ENCODE data around the gene ZYG11B.
"Not testable (repeated sequence)": the region's sequence is repeated elsewhere in the genome, so short reads cannot be mapped to it uniquely, and the experiment has no call there.

The ZYG11B gene

GRCh38 chr1:52726265-52727113 is at the start of gene ZYG11B:
Gene ZYG11B (plus strand): TSS chr1:52726453. CDS start chr1:52726654, 201 bp downstream.
- DNase-seq (ENCODE audit: low read depth): peak; percentile 67

GRCh38 chr1:52677076-52677806 is 49.0 kb upstream of the ZYG11B start:
- peak; percentile 78 for DNase-seq (ENCODE audit: low read depth)

- no peak for DNase-seq (ENCODE audit: low read depth)
Observed at GRCh38 chr1:52679048-52679447, 47.2 kb upstream of the ZYG11B start.

- no peak for DNase-seq (ENCODE audit: low read depth)
Observed at GRCh38 chr1:52679498-52679897, 46.8 kb upstream of the ZYG11B start.

DNA sequence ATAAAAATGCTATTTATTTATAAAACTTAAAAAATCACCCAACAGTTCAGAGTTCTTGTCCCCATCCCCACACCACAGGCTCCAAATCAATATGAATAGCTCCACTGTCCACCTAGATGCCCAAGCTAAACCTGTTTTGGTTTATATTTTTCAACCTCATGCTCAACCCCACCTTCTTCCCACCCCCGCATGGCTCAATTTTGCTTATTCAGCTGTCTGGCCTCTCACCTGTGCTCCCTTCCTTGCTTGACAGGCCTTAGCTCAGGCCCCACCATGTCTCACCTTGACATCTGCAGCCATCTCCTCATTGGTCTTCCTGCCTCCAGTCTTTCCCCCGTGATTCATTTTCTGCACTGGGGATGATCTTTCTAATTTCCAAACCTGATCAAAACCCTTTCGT is 45.9 kb upstream of the ZYG11B start:
- DNase-seq (ENCODE audit: low read depth): no peak

- no peak for DNase-seq (ENCODE audit: low read depth)
Observed at GRCh38 chr1:52681136-52681535, 45.1 kb upstream of the ZYG11B start.

DNA sequence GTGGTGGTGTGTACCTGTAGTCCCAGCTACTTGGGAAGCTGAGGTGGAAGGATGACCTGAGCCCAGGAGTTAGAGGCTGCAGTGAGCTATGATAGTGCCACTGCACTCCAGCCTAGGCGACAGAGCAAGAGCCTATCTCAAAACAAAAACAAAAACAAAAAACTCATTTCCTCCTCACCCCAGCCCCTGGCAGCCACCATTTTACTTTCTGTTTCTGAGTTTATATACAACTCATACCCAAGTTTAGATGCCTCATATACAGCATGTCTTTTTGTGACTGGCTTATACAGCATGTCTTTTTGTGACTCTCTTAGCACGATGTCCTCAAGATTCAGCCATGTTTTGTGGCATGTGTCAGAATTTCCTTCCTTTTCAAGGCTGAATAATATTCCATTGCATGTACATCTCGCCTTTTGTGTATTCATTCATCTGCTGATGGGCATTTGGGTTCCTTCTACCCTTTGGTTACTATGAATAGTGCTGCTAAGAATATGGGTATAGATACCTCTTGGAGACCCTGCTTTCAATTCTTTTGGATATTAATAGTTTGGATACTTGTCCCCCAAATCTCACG is 42.8 kb upstream of the ZYG11B start:
- no peak for DNase-seq (ENCODE audit: low read depth)

DNA sequence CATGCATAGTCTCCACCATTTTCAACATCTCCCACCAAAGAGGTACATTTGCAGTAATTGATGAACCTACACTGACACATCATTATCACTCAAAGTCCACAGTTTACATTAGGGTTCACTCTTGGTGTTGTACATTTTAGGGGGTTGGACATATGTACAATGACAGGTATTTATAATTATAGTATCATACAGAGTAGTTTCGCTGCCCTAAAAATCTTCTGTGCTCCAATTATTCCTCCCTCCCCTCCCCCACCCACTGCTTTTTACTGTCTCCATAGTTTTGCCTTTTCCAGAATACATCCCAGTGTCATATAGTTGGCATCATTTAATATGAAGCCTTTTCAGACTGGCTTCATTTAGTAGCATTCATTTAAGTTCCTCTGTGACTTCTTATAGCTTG is 41.7 kb upstream of the ZYG11B start:
- DNase-seq (ENCODE audit: low read depth): no peak

GRCh38 chr1:52686261-52686751 is 39.9 kb upstream of the ZYG11B start:
- DNase-seq (ENCODE audit: low read depth): peak; percentile 72

- no peak for DNase-seq (ENCODE audit: low read depth)
Observed at GRCh38 chr1:52686830-52687229, 39.4 kb upstream of the ZYG11B start.

DNA sequence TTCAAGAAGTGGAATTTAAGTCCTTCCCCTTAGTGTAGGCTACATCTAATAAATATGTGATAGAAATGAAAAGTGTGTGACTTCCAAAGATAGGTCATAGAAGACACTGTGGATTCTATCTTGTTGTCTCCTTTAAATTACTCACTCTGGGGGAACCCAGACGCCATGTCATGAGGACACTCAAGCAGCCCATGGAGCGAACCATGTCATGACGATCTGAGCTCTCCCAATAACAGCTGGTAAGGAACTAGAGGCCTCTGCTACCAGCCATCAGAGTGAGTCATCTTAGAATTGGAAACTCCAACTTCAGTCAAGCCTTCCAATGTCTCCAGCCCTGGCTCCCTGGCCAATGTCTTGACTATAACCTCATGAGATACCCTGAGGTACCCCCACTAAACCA is 34.4 kb upstream of the ZYG11B start:
- DNase-seq (ENCODE audit: low read depth): no peak

GRCh38 chr1:52692697-52693096 is 33.6 kb upstream of the ZYG11B start:
- no peak for DNase-seq (ENCODE audit: low read depth)

GRCh38 chr1:52693351-52693750 is 32.9 kb upstream of the ZYG11B start:
- not testable (repeated sequence) for DNase-seq (ENCODE audit: low read depth)

GRCh38 chr1:52693843-52694242 is 32.4 kb upstream of the ZYG11B start:
- no peak for DNase-seq (ENCODE audit: low read depth)

GRCh38 chr1:52695627-52696026 is 30.6 kb upstream of the ZYG11B start:
- no peak for DNase-seq (ENCODE audit: low read depth)

DNA sequence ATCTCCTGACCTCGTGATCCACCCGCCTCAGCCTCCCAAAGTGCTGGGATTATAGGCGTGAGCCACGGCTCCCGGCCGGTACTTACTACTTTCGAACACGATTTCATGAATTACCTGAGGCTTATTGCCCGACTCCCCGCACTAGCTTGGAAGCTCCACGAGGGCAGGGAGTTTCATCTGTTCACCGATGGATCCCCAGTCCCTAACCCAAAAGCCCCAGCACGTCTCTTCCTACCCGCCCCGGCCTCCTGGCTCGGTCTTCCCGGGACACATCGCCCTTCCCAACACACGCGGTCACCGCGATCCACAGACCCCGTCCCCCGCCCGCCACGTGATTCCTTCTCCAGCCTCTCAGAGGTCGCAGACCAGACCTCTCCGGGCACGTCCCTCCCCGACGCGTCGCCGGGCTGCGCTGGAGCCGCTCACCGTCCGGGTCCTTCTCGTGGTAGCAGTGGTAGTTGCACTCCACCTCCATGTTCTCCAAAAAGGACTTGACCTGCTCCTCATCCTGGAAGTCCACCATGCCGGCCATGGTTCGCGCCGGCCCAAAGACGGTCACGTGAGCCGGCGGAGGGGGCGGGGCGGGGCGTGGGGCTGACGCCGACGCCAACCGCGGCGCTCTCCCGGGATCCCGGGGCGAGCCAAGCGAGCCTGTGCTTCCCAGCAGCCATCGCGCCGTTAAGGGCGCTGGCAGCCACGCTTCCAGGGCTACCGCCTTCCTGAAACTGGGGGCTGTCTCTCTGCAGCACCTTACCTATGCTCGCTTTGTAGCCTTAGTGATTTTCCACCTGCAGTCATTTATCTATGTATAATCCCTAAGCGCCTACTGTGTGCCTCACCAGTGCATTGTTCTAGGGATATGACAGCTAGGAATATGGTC is 28.2 kb upstream of the ZYG11B start, which contains the start of gene COA7:
Gene COA7, minus strand, starts transcription at position 553 of the 880 bp plus-strand sequence. Its CDS starts 21 bp downstream, at position 532.
- peak; percentile 70 for DNase-seq (ENCODE audit: low read depth)

DNA sequence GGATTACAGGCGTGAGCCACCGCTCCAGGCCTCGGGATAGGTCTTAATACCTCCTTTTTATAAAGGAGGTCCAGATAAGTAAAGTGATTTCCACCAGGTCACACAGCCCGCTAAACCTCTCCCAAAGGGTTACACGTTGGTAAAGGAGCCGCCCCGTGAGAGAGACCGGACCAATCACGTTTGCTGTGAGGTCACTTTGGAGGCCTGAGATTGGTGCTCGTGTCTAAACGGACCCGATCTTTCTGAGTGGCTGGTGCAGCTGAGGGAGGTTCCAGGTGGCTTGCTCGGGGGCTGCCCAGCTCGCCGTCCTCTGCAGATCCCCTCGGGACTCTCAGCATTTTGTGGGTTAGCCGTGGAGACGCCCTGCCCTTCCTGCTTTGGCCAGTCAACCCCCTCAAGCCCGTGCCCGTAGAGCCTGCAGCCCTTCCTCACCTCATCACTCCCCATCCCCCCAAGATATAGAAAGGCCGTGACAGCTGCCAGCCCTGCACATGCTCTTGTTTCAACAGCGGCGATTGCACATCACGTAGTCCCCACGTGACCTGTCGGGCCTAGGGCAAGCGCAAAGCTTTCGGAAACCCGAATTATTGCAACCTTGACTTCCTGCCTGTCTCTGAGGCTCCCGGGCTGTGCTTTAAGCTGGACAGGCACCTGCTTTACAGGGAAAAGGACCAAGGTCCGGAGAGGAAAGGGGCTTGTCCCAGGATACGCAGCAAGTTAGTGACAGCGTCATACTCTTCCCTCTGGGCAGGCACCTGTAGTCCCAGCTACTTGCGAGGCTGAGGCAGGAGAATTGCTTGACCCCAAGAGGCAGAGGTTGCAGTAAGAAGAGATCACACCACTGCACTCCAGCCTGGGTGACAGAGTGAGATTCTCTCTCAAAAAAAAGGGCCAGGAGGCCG is 23.1 kb upstream of the ZYG11B start:
- DNase-seq (ENCODE audit: low read depth): peak; percentile 94

DNA sequence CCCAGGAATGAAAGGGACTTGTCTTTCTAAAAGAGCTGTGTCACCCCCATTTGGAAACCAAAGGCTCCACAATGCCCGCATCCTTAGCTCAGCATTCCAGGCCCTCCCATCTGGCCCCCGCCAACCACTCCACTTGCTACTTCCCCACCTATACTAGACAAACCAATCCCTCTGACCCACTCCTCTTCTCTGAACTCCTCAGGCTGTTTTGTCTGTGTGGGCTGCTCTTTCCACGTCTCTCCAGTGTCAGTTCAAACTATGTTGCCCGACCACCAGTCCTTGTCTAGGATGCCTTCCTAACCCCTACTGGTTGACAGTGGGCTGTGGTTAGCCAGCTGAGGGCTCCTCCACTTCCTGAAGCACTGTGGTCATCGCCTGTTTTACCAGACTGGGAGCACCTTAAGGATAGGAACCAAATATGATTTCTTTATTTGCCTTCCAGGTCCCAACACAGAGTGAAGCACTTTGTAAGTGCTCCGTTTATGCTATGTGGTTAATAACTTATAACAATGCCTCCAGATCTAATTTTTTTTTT is 20.1 kb upstream of the ZYG11B start:
- DNase-seq (ENCODE audit: low read depth): no peak

DNA sequence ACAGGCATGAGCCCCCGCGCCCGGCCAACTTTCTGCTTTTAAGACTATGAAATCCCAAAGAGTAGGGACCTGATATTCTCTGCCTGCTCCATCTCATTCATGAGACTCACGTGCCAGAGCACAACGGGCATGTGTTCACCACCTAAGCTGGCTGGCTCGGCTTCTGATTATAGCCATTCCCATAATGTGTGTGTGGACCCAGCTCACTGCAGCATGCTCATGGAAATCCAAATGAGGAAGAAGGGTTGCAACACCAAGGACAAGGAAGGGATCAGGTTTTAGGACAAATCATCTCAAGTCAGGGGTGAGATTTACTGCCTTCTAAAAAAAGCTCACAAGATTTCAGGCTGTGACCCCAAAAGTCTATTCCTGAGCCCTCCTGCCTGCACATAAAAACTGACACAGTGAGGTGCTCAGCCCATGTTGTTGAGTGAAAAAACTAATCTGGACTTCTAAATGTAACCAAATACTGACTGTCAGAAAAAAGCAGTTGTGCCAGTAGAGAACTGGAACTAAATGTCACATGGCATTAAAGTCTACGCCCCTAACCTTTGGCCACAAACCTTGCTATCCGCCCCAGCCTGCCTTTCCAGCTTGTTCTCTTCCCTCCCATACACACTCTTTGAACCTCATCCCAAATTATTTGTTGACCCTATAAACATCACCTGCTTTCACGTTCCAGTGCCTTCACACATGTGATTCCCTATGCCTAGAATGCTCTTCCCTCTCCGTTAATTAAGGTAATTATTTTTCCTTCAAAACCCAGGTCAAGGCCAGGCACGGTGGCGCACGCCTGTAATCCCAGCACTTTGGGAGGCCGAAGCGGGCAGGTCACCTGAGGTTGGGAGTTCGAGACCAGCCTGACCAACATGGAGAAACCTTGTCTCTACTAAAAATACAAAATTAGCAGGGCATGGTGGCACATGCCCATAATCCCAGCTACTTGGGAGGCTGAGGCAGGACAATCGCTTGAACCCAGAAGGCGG is 19.0 kb upstream of the ZYG11B start:
- DNase-seq (ENCODE audit: low read depth): no peak

Data from amniotic epithelial cell (primary cell).